ENCODE results near the gene MAGEA3.
"Not testable (repeated sequence)": the region's sequence is repeated elsewhere in the genome, so short reads cannot be mapped to it uniquely, and the experiment has no call there.

GRCh38 chrX:152709173-152709572, 10.6 kb downstream of the MAGEA3 start, which contains the start of gene CSAG2:
- TF ChIP-seq, protein P1, sequence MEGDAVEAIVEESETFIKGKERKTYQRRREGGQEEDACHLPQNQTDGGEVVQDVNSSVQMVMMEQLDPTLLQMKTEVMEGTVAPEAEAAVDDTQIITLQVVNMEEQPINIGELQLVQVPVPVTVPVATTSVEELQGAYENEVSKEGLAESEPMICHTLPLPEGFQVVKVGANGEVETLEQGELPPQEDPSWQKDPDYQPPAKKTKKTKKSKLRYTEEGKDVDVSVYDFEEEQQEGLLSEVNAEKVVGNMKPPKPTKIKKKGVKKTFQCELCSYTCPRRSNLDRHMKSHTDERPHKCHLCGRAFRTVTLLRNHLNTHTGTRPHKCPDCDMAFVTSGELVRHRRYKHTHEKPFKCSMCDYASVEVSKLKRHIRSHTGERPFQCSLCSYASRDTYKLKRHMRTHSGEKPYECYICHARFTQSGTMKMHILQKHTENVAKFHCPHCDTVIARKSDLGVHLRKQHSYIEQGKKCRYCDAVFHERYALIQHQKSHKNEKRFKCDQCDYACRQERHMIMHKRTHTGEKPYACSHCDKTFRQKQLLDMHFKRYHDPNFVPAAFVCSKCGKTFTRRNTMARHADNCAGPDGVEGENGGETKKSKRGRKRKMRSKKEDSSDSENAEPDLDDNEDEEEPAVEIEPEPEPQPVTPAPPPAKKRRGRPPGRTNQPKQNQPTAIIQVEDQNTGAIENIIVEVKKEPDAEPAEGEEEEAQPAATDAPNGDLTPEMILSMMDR (IDR thresholded peaks at IDR 0.05), result not testable (repeated sequence)
- TF ChIP-seq POLR2AphosphoS5 (IDR thresholded peaks at IDR 0.05; ENCODE audit: low read depth, low read length); TCF7L2 (IDR thresholded peaks at IDR 0.05; ENCODE audit: low read depth, low read length); REST (IDR thresholded peaks at IDR 0.05; ENCODE audit: insufficient read depth in 1 of 2, low read depth in 2 of 2, low read length in 1 of 2); SIN3A (IDR thresholded peaks at IDR 0.05; ENCODE audit: borderline replicate concordance, insufficient read depth, low read depth, low read length): not testable (repeated sequence)

Measured in Panc1 (cell line).